Measurements from ENCODE around the gene ESYT1.
"Not testable (repeated sequence)": the region's sequence is repeated elsewhere in the genome, so short reads cannot be mapped to it uniquely, and the experiment has no call there.

ESYT1 gene

DNA sequence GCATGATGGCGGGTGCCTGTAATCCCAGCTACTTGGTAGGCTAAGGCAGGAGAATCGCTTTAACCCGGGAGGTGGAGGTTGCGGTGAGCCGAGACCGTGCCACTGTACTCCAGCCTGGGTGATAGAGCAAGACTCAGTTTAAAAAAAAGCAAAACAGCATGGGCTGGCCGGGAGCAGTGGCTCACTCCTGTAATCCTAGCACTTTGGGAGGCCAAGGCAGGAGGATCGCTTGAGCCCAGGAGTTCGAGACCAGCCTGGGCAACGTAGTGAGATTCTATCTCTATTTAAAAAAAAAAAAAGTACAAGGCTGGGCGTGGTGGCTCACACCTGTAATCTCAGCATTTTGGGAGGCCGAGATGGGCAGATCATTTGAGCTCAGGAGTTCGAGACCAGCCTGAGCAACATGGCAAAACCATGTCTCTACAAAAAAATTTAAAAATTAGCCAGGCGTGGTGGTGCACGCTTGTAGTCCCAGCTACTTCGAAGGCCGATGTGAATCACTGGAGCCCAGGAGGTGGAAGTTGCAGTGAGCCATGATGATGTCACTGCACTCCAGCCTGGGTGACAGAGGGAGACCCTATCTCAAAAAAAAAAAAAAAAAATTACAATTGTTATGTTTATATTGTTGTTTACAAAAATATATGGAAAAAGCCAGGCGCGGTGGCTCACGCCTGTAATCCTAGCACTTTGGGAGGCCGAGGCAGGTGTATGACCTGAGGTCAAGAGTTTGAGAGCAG lies 28.6 kb downstream of the ESYT1 start:
- not testable (repeated sequence) for DNase-seq (ENCODE audit: low read depth)

DNA sequence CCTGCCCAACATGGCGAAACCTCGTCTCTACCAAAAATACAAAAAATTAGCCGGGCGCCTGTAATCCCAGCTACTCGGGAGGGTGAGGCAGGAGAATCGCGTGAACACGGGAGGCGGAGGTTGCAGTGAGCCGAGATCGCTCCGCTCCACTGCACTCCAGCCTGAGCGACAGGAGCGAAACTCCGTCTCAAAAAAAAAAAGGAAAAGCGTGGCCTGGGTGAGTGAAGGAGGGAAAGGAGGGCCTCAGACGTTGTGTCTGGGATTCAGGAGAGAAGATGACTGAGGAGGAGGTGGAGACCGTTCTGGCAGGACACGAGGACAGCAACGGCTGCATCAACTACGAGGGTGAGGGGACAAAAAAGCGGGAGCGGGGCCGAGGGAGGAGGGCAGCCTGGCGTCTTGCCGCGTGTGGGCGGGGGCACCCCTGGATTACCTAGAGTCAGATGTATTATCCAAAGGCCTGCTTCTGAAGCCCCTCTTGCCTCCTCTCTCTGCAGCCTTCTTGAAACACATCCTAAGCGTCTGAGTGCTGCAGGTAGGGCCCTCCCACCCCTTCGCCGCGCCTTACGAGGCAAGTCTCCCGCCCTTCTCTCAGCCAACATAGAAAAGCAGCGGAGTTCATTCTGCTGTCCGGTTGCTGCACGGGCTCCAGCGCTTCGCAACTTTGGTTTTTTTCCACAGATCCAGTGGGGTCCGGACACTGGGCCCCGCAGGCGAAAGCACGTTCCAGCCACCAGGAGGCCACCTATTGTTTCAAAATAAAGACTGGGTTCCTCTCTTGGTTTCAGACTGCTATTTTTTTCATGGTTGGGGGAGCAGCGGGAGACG lies 29.3 kb downstream of the ESYT1 start:
- DNase-seq (ENCODE audit: low read depth): no peak

DNA sequence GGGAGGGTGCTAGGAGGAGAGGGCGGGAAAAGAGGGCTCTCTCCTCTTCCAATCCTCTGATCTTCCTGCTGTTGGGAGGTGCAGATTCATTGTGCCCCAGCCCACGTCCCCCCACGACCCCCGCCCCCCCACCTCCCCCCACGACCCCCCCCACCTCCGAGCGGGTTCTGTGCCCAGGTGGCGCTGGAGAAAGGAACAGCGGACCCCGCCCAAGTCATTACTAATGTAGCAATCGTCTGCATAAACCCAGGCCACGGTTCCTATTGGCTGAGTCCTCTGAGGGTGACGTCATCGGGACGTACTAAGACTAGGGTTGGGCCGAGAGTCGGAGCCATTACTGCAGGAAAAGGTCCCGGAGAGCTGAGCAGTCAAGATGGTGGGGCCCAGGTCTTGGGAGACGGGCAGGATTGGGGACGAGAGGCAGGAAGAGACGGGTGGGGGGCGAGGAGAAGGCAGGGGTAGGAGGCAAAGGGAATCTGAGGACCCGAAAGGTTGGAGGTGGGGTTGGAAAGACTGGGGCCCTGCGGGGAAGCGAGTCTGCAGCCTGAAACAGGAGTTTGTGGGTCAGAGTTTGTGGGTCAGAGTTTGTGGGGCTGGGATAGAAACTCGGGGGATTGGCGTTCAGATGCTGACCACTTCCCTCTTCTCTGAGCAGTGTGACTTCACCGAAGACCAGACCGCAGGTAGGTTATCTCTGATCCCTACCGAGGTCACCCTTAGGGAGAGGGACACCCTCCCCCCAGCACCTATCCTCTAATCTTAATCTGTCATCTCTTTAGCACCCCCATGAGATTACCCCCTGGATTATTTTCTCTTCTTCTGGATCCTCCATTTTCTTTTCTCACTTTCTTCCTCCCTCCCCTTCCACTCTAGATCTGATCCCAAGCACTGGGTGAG lies 30.2 kb downstream of the ESYT1 start, which contains the start of gene MYL6:
Gene MYL6 (plus strand): TSS at position 331 of the 897 bp plus-strand sequence. CDS start 43 bp downstream, at position 374.
- DNase-seq (ENCODE audit: low read depth): peak; percentile 82

DNA sequence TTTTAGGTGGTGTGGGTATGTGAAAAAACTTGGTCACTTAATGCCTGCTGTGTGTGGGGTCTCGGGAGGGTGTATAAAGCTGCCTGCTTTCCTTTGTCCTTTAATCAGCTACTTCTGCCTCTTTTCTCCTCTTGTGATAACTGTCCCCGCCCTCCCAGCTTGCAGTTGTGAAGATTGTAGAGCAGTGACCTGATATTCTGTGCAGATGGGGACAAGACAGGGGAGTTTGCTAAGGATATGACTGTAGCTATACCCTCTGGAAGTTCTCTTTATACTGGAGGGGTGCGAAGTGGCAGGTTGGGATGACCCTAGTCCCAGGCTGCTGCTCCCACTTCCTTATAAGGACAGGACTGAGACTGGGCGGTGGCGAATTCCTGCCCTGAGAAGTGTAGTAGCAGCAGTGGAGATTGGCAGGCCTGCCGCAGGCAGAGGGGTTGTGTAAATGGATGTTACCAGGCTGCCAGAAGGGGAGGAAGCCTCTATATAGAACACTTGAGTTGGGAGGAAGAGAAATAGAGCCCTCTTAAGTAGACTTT lies 30.9 kb downstream of the ESYT1 start:
- no peak for DNase-seq (ENCODE audit: low read depth)

DNA sequence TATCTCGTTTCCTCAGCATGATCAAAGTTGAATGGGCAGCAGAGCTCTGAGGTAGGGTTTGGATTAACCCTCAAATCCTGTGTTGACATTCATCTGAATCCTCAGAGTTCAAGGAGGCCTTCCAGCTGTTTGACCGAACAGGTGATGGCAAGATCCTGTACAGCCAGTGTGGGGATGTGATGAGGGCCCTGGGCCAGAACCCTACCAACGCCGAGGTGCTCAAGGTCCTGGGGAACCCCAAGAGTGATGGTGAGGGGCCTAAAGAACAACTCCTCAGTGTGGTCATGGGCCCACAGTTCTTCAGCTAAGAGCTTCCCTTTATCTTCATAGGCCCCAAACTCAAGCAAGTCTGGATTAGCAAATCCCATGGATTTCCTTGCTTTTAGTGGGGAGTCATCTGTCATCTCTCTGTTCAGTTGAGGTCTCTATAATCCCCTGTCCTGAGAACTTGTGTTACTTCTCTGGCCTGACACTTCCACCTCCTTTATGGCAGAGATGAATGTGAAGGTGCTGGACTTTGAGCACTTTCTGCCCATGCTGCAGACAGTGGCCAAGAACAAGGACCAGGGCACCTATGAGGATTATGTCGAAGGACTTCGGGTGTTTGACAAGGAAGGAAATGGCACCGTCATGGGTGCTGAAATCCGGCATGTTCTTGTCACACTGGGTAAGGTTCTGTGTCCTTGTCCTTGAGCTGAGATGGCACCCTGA lies 31.6 kb downstream of the ESYT1 start:
- DNase-seq (ENCODE audit: low read depth): no peak

DNA sequence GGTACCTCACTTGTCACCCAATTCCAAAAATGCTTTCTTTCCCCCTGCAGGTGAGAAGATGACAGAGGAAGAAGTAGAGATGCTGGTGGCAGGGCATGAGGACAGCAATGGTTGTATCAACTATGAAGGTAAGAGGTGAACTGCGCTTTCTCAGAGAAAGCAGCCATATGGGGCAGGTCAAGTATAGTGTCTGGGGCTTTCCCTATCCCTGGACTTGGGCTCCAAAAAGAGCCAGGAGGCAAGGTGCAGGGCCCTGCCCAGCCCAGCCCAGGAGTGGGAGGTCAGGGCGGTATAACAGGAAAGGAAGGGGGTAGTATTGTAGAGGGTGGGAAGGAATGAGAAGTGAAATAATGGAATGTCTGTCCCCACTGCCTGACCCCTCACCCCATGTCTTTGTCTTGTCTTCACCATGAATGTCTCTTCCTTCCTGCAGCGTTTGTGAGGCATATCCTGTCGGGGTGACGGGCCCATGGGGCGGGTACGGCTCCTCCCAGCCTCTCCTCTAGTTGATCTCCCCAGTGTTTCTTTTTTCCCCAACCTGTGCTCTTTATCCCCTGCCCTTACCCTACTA lies 32.2 kb downstream of the ESYT1 start:
- DNase-seq (ENCODE audit: low read depth): peak; percentile 36

DNA sequence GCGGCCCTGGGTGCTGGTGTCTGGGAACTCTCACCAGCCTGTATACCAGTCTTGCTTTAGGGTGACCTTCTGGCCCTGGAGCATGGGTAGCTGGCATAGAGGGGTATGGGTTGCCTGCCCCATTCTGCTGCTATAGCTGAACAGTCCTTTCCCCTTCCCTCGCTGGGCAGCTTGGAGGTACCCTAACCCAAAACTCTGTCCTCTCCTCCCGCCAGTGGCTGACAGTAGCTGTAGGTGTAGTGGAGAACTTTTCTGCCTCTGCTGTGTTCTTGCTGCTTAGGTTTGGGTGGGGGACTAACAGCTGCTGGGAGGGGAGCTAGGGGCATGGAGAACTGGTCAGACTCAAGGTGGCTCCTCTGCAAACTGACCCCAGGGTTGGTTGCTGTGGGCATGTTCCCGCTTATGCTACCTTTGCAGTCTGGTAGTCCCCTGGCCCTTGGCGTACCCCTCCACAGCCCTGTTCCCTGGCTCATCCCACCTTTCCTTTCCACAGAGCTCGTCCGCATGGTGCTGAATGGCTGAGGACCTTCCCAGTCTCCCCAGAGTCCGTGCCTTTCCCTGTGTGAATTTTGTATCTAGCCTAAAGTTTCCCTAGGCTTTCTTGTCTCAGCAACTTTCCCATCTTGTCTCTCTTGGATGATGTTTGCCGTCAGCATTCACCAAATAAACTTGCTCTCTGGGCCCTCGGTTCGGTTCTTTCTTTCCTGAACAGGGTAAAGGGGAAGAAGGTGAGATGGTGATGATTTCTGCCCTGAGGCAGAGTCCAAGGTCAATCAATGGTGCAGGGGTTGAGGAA lies 33.0 kb downstream of the ESYT1 start:
- no peak for DNase-seq (ENCODE audit: low read depth)

DNA sequence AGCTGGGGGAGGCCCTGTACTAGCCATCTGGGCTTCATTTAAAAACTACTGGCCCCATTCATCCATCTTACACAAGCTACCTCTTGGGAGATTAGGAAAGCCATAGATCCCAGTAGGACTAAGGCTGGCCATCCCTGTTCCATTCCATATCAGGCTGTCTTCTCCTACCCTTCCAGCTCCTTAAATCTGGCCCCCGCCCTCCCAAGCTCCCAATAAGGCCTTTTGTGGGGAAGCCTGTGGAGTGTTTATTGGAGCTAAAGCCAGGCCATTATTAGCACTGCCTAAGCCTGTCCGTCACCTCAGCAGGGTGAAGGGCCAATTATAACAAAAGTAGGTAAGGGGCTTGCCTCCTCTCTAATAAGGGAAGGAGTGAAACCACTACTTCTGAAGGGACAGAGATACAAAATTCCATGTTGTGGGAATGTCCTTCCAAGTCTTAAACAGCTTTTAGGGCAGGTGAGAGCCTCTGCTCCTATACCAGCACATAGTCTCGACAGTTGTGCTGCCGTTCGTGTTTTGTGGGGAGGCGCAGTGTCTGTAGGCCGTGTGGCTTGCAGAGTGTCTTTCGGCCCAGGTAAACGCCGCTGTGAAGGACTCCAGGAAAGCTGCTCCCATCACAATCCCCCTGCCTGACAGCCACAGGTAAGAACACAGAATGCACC lies 33.8 kb downstream of the ESYT1 start:
- no peak for DNase-seq (ENCODE audit: low read depth)

DNA sequence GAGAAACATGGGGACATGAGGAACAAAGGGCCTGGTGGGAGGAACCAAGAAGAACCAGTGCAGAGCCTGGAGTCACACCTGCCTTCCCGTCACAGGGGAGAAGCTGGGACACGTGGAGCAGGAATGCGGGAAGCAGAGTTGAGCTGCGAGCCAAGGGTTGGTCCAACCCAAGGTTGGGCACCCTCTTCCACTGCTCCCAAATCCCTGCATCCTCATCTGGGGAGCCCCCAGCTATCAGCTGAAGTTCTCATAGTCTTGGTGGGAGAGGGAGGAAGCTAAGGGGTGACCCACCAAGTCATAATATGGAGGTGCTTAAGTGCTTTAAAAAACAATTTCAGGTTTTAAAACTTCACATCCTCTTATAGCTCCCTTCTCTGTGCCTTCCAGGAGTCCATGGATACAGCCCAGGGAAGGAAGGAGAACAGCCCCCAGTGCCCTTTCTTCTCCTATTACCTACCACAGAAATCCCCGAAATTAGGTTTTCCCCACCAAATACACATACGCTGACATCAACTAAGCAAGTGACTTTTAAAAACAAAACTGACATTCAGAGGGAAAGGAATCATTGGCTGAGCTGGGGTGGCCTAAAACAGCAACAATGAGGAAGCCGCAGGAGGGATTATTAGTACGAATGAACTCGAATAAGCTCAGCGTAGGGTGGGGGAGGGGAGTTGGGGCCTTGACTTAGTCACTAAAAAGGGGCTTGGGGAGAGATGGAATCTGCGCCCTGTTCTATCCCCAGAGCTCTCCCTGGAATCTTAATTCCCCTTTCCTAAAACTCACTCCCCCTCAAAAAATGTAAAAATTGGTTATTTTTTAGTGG lies 34.6 kb downstream of the ESYT1 start:
- DNase-seq (ENCODE audit: low read depth): no peak

DNA sequence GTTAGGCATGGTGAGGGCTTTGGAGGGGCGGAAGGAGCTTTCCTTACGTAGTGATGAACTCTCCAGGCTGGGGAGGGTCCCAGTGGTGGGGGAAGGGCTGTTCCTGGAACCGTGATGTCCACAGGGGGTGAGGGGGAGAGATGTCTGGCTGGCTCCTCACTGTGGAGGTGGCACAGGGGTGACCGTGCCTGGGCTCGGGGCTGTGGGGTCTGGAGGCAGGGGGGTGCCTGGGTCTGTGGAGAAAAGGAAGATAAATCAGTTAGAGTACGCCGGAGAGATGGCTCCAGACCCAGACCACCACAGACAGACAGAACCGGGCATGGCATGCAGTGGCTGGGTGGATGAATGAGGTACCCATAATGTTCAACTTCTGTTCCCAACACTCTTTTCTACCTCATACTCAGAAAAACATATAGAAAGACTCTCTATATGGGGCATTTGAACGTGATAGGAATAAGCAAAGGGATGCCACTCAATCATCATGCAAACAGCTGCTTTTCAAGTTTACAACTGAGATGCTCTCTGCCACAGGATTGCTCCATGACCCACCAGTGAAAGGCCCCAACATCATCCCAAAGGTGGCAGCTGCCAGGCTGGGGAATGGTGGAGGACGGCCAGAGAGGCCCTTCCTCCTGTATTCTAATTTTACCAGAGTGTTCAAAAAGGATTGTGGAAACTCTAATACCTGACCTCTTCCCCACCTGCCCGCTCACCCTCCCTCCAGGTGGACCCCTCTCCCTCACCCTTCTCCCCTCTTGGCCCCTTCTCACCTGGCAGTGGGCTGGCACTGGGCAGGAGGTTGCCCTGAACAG lies 35.7 kb downstream of the ESYT1 start:
- no peak for DNase-seq (ENCODE audit: low read depth)

DNA sequence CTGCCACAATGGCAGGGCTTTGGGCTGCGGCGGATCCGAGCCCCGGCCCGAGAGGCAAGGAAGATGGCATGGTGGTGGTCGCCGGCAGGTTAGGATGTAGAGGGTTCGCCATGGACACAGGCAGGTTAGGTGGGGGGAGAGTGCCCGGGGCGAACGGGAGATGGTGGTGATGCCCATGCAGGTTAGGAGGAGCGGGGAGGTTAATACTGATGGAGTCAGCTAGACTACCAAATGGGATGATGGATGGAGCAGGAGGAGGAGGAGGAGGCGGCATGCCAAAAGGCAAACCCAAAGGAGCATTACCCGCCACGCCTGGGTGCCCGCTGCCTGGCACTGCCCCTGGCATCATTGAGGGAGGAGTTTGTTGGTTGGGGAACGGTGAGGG lies 36.3 kb downstream of the ESYT1 start:
- no peak for DNase-seq (ENCODE audit: low read depth)

DNA sequence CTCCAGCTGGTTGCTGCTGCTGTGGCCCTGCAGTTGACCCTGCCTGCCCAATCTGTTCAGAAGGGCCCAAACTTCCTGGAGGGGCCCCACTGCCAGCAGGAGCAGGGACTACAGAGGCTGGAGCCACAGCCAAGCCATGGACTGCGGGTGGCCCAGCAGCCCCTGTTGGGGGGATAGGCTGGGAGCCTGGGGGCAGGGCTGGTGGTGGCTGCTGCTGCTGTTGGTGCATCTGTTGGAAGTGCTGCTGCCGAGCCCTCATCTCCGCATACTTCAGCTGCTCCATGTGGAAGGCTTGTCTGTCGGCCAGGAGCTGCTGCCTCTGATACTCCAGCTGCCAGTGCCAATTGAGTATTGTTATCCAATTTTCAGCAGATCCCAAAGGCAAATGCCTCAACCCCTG lies 37.3 kb downstream of the ESYT1 start:
- no peak for DNase-seq (ENCODE audit: low read depth)

DNA sequence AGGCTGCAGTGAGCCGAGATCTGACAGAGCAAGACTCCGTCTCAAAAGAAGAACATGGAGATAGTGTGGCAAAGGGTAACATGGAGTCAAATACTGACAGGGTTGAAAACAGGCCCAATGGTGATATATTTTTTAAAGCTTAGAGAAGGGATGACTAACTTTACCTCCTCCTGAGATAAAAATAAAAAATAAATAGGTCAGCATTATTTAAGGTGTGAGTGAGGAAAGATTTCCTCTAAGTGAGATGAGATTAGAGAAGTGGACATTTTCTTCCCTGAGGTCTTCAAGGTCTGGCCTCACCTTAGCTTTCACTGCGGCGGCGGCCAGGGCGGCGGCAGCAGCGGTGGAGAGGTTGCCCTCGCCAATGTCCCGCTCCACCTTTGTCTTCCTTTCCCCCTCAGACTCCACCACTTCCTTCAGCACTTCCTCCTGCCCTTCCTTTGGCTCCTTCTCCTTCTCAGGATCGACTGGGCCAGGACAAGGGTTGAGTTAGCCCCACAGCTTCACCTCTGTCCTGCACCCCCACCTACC lies 41.2 kb downstream of the ESYT1 start:
- no peak for DNase-seq (ENCODE audit: low read depth)

DNA sequence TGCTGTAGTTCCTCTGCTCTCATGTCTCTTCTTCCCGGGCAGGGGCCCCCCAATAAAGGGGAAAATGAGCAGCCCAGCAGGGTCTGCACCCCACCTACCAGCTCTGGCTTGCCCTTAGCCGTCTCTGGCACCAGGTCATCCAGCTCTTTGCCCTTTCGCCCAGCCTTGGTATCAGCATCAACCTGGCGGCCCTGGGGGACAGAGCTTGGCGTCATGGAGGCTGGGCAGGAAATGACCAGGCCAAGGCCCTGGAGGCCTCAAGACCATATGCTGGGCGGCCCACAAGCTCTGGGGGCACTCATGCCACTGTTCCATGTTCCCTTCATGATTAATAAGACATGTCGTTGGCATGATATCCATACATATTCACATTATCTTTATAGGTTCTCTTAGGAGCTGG lies 44.8 kb downstream of the ESYT1 start:
- DNase-seq (ENCODE audit: low read depth): no peak

DNA sequence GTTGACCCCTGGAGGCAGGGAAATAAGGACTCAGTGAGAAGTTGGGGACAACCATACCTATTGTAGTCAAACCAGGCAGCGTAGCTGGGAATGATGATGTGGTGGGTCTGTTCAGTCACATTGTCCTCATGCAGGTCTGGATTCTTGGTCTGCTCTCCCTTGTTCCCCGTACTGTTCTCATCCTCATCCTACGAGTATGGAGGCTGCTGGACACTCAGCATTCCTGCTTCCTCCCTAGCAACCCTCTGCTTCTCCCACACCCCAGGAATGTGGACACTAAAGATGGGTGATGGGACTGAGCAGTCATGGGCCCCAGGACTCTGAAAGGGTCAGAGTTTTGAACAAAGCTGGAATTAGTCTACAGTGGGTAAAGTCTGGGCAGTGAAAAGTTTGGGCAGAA lies 50.3 kb downstream of the ESYT1 start:
- no peak for DNase-seq (ENCODE audit: low read depth)

DNA sequence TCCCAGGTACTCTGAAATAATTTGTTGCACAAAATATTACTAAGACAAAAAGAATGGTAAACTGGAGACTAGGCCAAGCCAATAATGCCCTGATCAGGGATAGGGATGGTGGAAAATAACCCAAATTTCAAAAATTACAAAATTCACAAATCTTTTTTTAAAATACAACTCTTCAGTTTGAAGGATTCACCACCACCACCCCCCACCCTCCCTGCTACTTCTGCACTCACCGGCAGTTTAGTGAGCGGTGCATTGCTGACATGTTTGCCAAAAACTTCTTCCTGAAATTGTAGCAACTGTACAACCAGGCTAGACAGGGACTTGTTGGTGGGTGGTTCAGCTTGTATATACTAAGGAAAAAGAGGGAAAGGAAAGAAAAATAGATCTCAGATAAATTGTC lies 58.9 kb downstream of the ESYT1 start:
- DNase-seq (ENCODE audit: low read depth): no peak

DNA sequence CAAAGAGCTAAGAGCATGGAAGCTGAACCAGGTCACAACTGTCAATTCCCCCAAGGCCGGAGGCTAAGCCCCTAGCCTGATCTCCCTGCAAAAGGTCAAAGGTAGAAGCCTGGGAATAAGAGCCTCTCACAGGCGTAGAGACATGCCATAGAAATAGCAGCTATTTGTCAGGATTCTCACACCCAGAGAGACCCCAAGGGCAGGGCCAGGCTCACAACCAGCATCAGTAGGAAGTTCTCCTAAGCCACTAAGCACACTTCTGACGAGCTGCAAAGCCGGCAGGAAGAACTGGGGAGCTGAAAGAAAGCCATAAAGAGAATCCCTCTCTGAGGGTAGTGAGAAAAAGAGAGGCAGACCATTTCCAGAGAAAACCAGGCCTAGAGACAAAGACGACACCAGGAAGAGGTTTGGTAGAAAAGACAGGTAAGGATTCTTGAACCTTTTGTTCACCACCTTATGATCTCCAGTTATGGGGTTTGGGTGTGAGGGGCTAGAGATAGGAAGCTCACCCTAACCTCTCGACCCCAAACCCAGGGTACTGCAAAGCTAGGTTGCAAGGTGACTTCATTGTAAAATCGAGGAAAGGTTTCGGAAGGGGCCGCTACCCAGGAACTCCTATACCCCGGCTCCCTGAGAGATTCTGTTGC lies 60.2 kb downstream of the ESYT1 start:
- no peak for DNase-seq (ENCODE audit: low read depth)

All from stimulated activated CD8-positive, alpha-beta memory T cell treated with anti-CD3 and anti-CD28 coated beads, Interleukin-4, amount 100 ng/mL, for 24 hours (primary cell).